SIG-M5 treated with dmso at 0.1 percent for 504 hours (cell line): ENCODE measurements around the gene TCF20.

Source experiments
- DNase-seq: peaks from one replicate; lab custom pipeline; 2025; ENCODE audit not compliant: unreplicated experiment; lab: John Stamatoyannopoulos, UW

Gene TCF20

GRCh38 chr22:42261296-42261695 lies 9.2 kb downstream of the TCF20 start:
- no peak for DNase-seq

DNA sequence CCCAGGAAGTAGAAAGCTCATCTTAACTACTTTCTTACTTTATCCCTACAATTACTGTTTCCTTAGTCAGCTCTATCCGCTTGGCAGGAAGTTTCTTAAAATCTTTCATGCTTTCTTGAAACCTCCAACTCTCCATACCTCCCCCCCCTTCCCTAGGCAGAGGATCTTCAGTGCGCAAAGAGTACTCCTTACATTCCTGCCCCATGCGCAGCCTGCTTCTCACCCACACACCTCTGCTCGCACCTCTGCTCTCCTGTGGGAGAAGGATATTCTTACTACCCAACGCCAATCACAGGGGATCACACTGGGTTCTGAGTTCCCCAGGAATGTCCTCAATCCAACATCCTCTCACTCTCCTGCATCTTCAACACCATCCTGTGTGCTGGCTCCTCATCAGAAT lies 12.3 kb downstream of the TCF20 start:
- DNase-seq, result no peak

- no peak for DNase-seq
Measured at GRCh38 chr22:42257386-42257785, 13.1 kb downstream of the TCF20 start.

DNA sequence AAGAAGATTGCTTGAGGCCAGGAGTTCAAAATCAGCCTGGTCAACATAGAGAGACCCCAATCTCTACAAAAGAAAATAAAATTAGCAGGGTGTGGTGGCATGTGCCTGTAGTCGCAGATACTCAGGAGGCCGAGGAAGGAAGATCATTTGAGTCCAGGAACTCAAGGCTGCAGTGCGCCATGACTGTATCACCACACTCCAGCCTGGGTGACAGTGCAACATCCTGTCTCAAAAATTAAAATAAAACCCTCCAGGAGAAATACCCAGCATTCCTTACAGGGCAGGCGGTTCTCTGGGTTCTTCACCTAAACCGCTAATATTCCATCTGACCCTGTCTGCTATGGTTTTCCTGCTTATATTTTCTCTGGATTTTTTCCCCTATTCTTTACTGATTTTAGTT lies 13.5 kb downstream of the TCF20 start:
- no peak for DNase-seq

DNA sequence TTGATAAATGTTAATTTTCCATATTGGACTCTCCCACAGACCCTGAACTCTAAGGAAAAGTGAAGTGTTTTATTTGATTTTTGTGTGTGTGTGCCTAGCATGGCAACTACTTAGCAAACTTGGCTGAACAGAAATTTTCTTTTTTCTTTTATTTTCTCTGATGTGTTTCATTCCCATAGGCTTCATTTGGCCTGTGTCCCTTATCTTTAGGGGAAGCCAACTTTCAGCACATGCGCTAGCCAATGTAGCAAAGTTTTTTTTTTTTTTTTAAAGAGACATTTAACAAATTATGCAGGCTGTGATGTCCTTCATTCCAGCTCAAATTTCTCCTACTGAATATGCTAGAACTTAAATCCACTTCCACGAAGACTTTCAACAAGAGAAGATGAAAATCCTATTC lies 14.2 kb downstream of the TCF20 start:
- no peak for DNase-seq

DNA sequence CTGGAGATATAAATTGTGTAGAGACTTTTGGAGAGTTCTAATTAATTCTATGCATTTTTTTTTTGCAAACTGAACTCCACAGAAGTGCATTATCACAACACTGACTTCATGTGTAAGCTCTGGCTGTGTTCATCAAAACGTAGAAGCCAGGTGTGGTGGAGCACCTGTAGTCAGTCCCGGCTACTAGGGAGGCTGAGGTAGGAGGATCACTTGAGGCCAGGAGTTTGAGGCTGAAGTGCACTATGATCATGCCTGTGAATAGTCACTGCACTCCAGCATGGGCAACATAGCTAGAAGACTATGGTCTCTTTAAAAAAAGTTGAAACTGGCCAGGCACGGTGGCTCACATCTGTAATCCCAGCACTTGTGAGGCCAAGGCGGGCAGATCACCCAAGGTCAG lies 20.6 kb downstream of the TCF20 start:
- DNase-seq, result no peak

- DNase-seq, result no peak
Measured at GRCh38 chr22:42248995-42249394, 21.5 kb downstream of the TCF20 start.

DNA sequence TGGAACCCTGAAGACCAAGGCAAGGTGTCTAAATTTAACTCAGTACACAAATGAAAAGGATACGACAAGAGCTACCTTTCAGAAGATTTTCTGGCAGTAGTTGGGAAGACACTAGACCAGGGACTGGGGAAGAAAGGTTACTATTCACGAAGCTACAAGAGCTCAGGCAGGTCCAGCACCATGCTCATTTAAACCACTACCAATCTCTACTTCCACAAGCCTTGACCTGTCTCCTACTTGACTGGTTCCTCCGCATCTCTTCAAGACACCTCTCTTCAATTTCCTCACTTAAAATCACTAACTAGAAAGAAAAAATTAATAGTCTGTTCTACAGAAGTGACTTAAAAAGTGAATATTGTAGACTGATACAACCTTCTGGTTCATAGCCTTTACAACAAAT lies 22.9 kb downstream of the TCF20 start:
- no peak for DNase-seq

GRCh38 chr22:42243802-42244060 lies 26.7 kb downstream of the TCF20 start:
- DNase-seq, result no peak

DNA sequence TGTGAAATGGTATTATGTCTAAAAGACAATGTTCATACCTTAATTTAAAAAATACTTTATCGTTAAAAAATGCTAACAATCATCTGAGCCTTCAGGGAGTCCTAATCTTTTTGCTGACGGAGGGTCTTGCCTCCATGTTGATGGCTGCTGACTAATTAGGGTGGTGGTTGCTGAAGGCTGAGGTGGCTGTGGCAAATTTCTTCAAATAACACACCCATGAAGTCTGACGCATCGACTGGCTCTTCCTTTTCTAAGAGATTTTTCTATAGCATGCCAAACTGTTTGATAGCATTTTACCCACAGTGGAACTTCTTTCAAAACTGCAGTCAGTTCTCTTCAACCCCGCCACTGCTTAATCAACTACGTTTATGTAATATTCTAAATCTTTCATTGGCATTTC lies 33.6 kb downstream of the TCF20 start:
- no peak for DNase-seq

GRCh38 chr22:42236268-42236667 lies 34.2 kb downstream of the TCF20 start:
- no peak for DNase-seq

- no peak for DNase-seq
Measured at GRCh38 chr22:42233879-42234278, 36.6 kb downstream of the TCF20 start.

DNA sequence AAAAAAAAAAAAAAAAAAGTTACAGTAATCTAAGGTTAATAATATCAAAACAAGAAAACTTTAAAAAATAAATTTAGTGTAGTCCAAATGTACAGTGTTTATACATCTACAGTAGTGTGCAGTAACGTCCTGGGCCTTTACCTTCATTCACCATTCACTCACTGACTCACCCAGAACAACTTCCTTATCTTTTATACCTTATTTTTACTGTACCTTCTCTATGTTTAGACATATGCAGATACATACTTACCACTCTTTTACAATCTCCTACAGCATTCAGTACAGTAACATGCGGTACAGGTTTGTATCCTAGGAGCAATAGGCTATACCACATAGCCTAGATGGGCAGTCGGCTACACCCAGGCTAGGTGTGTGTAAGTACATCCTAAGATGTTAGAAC lies 38.5 kb downstream of the TCF20 start:
- DNase-seq, result no peak

GRCh38 chr22:42229455-42230149 lies 40.9 kb downstream of the TCF20 start:
- no peak for DNase-seq

DNA sequence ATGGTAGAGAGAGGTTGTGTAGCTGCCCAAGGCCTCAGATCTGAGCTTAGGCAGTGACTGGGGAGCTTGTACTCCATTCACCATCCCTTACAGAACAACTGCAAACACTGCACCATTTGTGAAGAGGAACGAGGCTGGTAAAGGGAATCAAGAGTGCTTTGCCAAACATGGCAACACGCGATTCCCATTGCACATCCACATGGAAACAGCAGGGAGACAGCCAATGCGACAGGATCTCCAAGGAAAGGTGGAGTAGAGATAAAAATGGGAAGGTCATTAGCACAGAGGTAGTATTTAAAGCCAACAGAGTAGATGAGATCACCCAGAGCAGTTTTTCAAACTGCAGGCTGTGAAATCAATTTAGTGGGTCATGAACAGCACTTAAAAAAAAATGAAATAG lies 42.0 kb downstream of the TCF20 start:
- no peak for DNase-seq

DNA sequence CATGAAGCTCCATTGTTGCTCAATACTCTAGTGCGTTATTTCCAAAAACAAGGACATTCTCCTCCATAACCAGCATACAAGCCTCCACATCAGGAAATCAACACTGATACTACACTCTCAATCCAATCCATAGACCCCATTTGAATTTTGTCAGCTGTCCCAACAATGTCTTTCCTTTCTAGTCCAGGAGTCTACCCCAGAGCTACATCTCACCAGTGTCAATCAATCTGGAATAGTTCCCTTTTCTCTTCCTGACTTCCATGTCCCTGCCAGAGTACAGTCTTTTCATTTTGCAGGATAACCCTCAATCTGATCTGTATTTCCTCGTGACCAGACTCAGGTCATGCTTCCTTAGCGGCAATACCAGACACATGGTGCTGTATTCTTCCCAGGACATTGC lies 43.0 kb downstream of the TCF20 start:
- no peak for DNase-seq

GRCh38 chr22:42225841-42226240 lies 44.6 kb downstream of the TCF20 start:
- no peak for DNase-seq

GRCh38 chr22:42222140-42222539 lies 48.3 kb downstream of the TCF20 start:
- DNase-seq, result no peak
